H1 (cell line): ENCODE data around the gene GNAO1. TPM values are rescaled to one million over a fixed set of nuclear protein-coding genes. Genes with fewer than 3 reads are reported as not detected.

ENCODE experiments used
- CTCF ChIA-PET: fragments of 300-600 bp; sonication (Branson Sonifier 250); formaldehyde crosslinking; loops from one replicate; lab custom pipeline; 2021; ENCODE audit not compliant: partially characterized antibody; lab: Charles Lee
- POLR2A ChIA-PET: fragments of 300-600 bp; sonication (Branson Sonifier 250); formaldehyde crosslinking; loops from one replicate; lab custom pipeline; 2021; ENCODE audit warnings: inconsistent platforms; ENCODE audit not compliant: partially characterized antibody; lab: Charles Lee
- DNase-seq, 2 experiments: peaks; one replicate each; pipeline versions ENCODE4 v3.0.0 to v3.0.0-alpha.2; 2010 to 2022; ENCODE audit warnings: low spot score in 2 of 2, low read depth in 1 of 2, mixed read lengths in 1 of 2
- FAIRE-seq: peaks from 2 replicates; lab custom pipeline; 2011; peaks lifted over from hg19 to GRCh38; lab: Jason Lieb, UNC
- H2AFZ ChIP-seq: 2 replicates; pipeline ENCODE4 v1.8.1; 2012; ENCODE audit warnings: low read length, inconsistent platforms
- H2AK5ac ChIP-seq: 2 replicates; pipeline ENCODE4 v1.6.1; 2013; ENCODE audit warnings: low read depth, low read length
- H2BK120ac ChIP-seq: replicated peaks from 2 replicates; pipeline ENCODE3; 2013; ENCODE audit warnings: low read depth, low read length, inconsistent platforms
- H2BK12ac ChIP-seq: 2 replicates; pipeline ENCODE4 v1.6.1; 2013; ENCODE audit warnings: low read depth, low read length
- H2BK15ac ChIP-seq: 2 replicates; pipeline ENCODE4 v1.6.1; 2013; ENCODE audit warnings: low read length
- H2BK20ac ChIP-seq: 2 replicates; pipeline ENCODE4 v1.6.1; 2013; ENCODE audit warnings: low read length
- H2BK5ac ChIP-seq: 2 replicates; pipeline ENCODE4 v1.6.1; 2013; ENCODE audit warnings: low read depth, low read length
- H3K14ac ChIP-seq: 2 replicates; pipeline ENCODE4 v1.6.1; 2013; ENCODE audit warnings: inconsistent platforms; ENCODE audit not compliant: insufficient read length
- H3K18ac ChIP-seq: 2 replicates; pipeline ENCODE4 v1.6.1; 2013; ENCODE audit warnings: low read length; ENCODE audit errors: extremely low read depth
- H3K23ac ChIP-seq: 2 replicates; pipeline ENCODE4 v1.6.1; 2013; ENCODE audit warnings: inconsistent platforms; ENCODE audit not compliant: insufficient read length
- H3K23me2 ChIP-seq: 2 replicates; pipeline ENCODE4 v1.6.1; 2013; ENCODE audit warnings: low read depth, low read length
- H3K27ac ChIP-seq: 2 replicates; pipeline ENCODE4 v1.6.1; 2011; ENCODE audit warnings: low read depth, low read length, inconsistent platforms
- H3K27me3 ChIP-seq, 4 experiments: replicated peaks in 1 of 4; 1 replicate in 1 of 4; 2 replicates in 3 of 4; pipeline versions ENCODE4 v1.6.1 to v1.8.1; 2011 to 2013; ENCODE audit warnings: low read length in 3 of 4, mild to moderate bottlenecking in 3 of 4, inconsistent platforms in 2 of 4, mixed read lengths in 2 of 4, moderate library complexity in 1 of 4; ENCODE audit not compliant: control insufficient read depth in 3 of 4, insufficient read depth in 3 of 4; ENCODE audit errors: extremely low read depth in 1 of 4
- H3K36me3 ChIP-seq, 4 experiments: 2 replicates each; pipeline versions ENCODE4 v1.6.1 to v1.8.1; 2011 to 2013; ENCODE audit warnings: mild to moderate bottlenecking in 4 of 4, low read length in 3 of 4, moderate library complexity in 2 of 4, control low read depth in 1 of 4, inconsistent platforms in 1 of 4; ENCODE audit not compliant: insufficient read depth in 4 of 4, control insufficient read depth in 2 of 4
- H3K4ac ChIP-seq: replicated peaks from 2 replicates; pipeline ENCODE3; 2013; ENCODE audit warnings: low read length, low read depth, mixed read lengths, inconsistent platforms; ENCODE audit not compliant: insufficient read length
- H3K4me1 ChIP-seq, 4 experiments: replicated peaks in 1 of 4; 1 replicate in 1 of 4; 2 replicates in 3 of 4; pipeline versions ENCODE4 v1.6.1 to v1.8.1; 2011 to 2013; ENCODE audit warnings: low read length in 3 of 4, inconsistent platforms in 2 of 4, mixed read lengths in 1 of 4; ENCODE audit not compliant: insufficient read depth in 4 of 4, control insufficient read depth in 3 of 4
- H3K4me2 ChIP-seq, 2 experiments: 2 replicates each; pipeline versions ENCODE4 v1.6.1 to v1.8.1; 2011 to 2013; ENCODE audit warnings: low read depth in 2 of 2, low read length in 2 of 2, control low read depth in 1 of 2, inconsistent platforms in 1 of 2, mild to moderate bottlenecking in 1 of 2; ENCODE audit not compliant: insufficient read depth in 1 of 2
- H3K4me3 ChIP-seq, 4 experiments: fragments of 200-600, 300-600 bp in 1 of 4; sonication (generic), shearing (Covaris generic), sonication (Bioruptor Twin) in 1 of 4; 2 replicates each; pipeline versions ENCODE4 v1.5.1 to v1.8.1; 2011 to 2016; ENCODE audit warnings: low read length in 4 of 4, low read depth in 3 of 4, control low read depth in 2 of 4, inconsistent platforms in 2 of 4, mild to moderate bottlenecking in 2 of 4, mixed read lengths in 1 of 4, moderate library complexity in 1 of 4; ENCODE audit not compliant: insufficient read depth in 2 of 4; ENCODE audit errors: extremely low read depth in 1 of 4
- H3K56ac ChIP-seq: replicated peaks from 2 replicates; pipeline ENCODE3; 2013; ENCODE audit warnings: low read depth, mild to moderate bottlenecking, mixed read lengths, low read length, inconsistent platforms; ENCODE audit not compliant: insufficient read length
- H3K79me1 ChIP-seq: 2 replicates; pipeline ENCODE4 v1.6.1; 2013; ENCODE audit warnings: low read depth, low read length, control low read depth
- H3K79me2 ChIP-seq, 2 experiments: 2 replicates each; pipeline versions ENCODE4 v1.6.1 to v1.8.1; 2012 to 2013; ENCODE audit warnings: low read length in 2 of 2, mild to moderate bottlenecking in 2 of 2, inconsistent platforms in 1 of 2; ENCODE audit not compliant: insufficient read depth in 2 of 2, control insufficient read depth in 1 of 2
- H3K9ac ChIP-seq, 4 experiments: replicated peaks in 1 of 4; 1 replicate in 1 of 4; 2 replicates in 3 of 4; pipeline versions ENCODE4 v1.6.1 to v1.8.1; 2011 to 2013; ENCODE audit warnings: low read depth in 3 of 4, low read length in 3 of 4, control low read depth in 2 of 4, mild to moderate bottlenecking in 2 of 4, moderate library complexity in 2 of 4, inconsistent platforms in 1 of 4; ENCODE audit errors: extremely low read depth in 1 of 4
- H3K9me3 ChIP-seq, 2 experiments: 2 replicates each; pipeline versions ENCODE4 v1.6.1 to v1.8.1; 2012 to 2013; ENCODE audit warnings: mild to moderate bottlenecking in 2 of 2, moderate library complexity in 2 of 2, control low read depth in 1 of 2, inconsistent platforms in 1 of 2, low read depth in 1 of 2, low read length in 1 of 2, mixed read lengths in 1 of 2; ENCODE audit not compliant: insufficient read depth in 2 of 2
- H4K20me1 ChIP-seq, 2 experiments: replicated peaks in 1 of 2; 2 replicates each; pipeline versions ENCODE3 to v1.8.1; 2011 to 2013; ENCODE audit warnings: inconsistent platforms in 2 of 2, low read length in 2 of 2, mild to moderate bottlenecking in 1 of 2; ENCODE audit not compliant: insufficient read depth in 2 of 2, control insufficient read depth in 1 of 2
- H4K5ac ChIP-seq: 2 replicates; pipeline ENCODE4 v1.6.1; 2013; ENCODE audit warnings: low read length, low read depth, mixed read lengths, inconsistent platforms; ENCODE audit not compliant: insufficient read length
- H4K8ac ChIP-seq: 2 replicates; pipeline ENCODE4 v1.8.0; 2013; ENCODE audit warnings: mild to moderate bottlenecking, moderate library complexity, low read length, inconsistent platforms; ENCODE audit not compliant: insufficient read depth; ENCODE audit errors: extremely low read depth
- H4K91ac ChIP-seq: replicated peaks from 2 replicates; pipeline ENCODE3; 2013; ENCODE audit warnings: low read length, mixed read lengths, inconsistent platforms; ENCODE audit not compliant: insufficient read length
- SIN3A ChIP-seq, 2 experiments: IDR thresholded peaks in 1 of 2; conservative IDR thresholded peaks in 1 of 2; 2 replicates each; pipeline ENCODE4 v1.6.1; 2011 to 2012; ENCODE audit warnings: low read length in 2 of 2, improper control_type of control experiment in 1 of 2, low read depth in 1 of 2, mild to moderate bottlenecking in 1 of 2
- WGBS, 2 experiments: shearing (Covaris generic) in 1 of 2; methylation state at CpG; one replicate each; pipeline versions ENCODE4 v1.1.6 to v1.1.7; 2013 to 2015; ENCODE audit warnings: low lambda C conversion rate in 2 of 2, mixed read lengths in 2 of 2, inconsistent platforms in 1 of 2, low coverage in 1 of 2, missing lambda C conversion rate in 1 of 2; ENCODE audit not compliant: insufficient replicate concordance in 2 of 2, insufficient coverage in 1 of 2, insufficient read length in 1 of 2; ENCODE audit errors: extremely low coverage in 1 of 2, missing lambda C conversion rate in 1 of 2; 5-methylcytosine and 5-hydroxymethylcytosine counted together
- polyA plus RNA-seq, 7 experiments: library from polyadenylated mRNA; depleted of rRNA in 3 of 7; stranded (reverse) in 5 of 7; unstranded in 2 of 7; fragments of >200 nt in 5 of 7; fragments of 200-250 nt in 2 of 7; gene quantifications; 1 replicate in 5 of 7; 2 replicates in 1 of 7; 4 replicates in 1 of 7; pipeline versions ENCODE4 v1.2.1 to v1.2.3, GENCODE V29; 2011 to 2013; ENCODE audit warnings: missing spikeins in 2 of 7, mixed read lengths in 2 of 7
- total RNA-seq: library from RNA; stranded (reverse); fragmentation: NEBNext Ultra II Directional; extraction: Animal tissue kit (Norgen Biotek cat#: 25700); gene quantifications from 2 replicates; pipeline ENCODE4 v1.2.1, GENCODE V29; 2021
- TF ChIP-seq, protein P1 (sequence below): IDR thresholded peaks from 2 replicates; pipeline ENCODE4 v1.6.1; 2012; ENCODE audit warnings: inconsistent platforms

The GNAO1 gene
- total and polyA plus RNA-seq, 2 of the 8 experiments (the other 6 are each of a cell fraction or from before 2014, with no cell fraction given): 6.7 to 34.4 TPM

DNA sequence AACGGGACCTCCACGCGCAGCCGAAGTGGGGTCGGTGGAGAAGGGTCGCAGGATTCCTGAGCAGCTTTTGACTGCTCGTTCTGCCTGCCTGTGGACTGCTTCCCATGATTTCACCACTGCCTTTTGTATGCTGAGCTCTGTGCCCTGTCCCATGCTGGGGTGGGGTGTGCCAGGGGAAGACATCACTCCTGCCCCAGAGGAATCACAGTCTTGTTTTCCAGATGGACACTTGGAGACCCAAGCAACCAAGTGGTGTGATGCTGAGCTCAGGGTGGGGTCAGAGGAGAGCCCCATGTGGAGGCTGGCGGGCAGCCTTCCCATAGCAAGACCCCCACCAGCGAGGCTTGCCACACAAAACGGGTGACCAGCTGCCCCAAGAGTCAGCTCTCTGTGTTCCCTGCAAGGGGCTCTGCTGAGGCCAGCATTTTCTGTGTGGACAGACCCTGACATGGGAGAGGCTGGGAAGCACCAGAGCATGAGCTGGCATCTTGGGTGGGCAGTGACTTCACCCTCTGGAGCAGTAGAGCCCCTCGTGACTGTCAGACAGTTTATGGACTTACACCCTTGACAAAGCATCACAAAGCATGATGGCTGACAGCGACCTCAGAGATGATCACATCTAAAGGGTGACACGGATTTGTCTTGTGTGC lies 111.9 kb downstream of the GNAO1 start:
- peaks cover 3 to 6% (median 3%) of the 10 kb centered on the region in 4 experiments for H3K4me1 ChIP-seq
- no peak overlapping the region for H3K14ac ChIP-seq
- WGBS, 2 experiments: 90% methylated on average over 13 of the region's 13 CpGs; no CpG with 5 or more reads in 1 of the 2 experiments
- H4K91ac ChIP-seq: no peak overlapping the region
- no peak overlapping the region for H2AFZ ChIP-seq
- no peak overlapping the region for H3K23ac ChIP-seq
- no peak overlapping the region for H4K8ac ChIP-seq
- no peaks in the 10 kb centered on the region for H3K79me2 ChIP-seq
- H3K9ac ChIP-seq: no peak overlapping the region
- no peak for DNase-seq
- H4K20me1 ChIP-seq: peaks cover 0 to 1% of the 10 kb centered on the region in 2 experiments
- CTCF ChIA-PET: interaction anchor here (0.6 to 6.7 kb wide), 4 partner anchors 9 to 73 kb away, joined by 3 to 43 read pairs (median 5); no protein-coding TSS in a partner anchor
- H2BK5ac ChIP-seq: no peak overlapping the region
- H2BK12ac ChIP-seq: no peak overlapping the region
- H2AK5ac ChIP-seq: no peak overlapping the region
- no peak overlapping the region for H2BK120ac ChIP-seq
- no peak overlapping the region for H4K5ac ChIP-seq
- H3K36me3 ChIP-seq: no peaks in the 10 kb centered on the region
- H2BK15ac ChIP-seq: no peak overlapping the region
- no peak overlapping the region for H3K56ac ChIP-seq
- H2BK20ac ChIP-seq: no peak overlapping the region
- no peaks in the 10 kb centered on the region for H3K9me3 ChIP-seq
- no peak for TF ChIP-seq SIN3A (conservative IDR thresholded peaks at IDR 0.05 in 1 of 2, IDR thresholded peaks at IDR 0.05 in 1 of 2; ENCODE audit: low read depth in 1 of 2, low read length in 2 of 2)
- TF ChIP-seq, protein P1, sequence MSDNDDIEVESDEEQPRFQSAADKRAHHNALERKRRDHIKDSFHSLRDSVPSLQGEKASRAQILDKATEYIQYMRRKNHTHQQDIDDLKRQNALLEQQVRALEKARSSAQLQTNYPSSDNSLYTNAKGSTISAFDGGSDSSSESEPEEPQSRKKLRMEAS: no peak
- TF ChIP-seq, all 59 proteins: peak for 0
- Histone ChIP-seq H3K27ac (no peak overlapping the region), H3K4ac (no peak overlapping the region), H3K4me3 (no peak overlapping the region), H3K27me3 (peaks cover 0 to 2% (median 0%) of the 10 kb centered on the region in 4 experiments; a peak in 1 of 7 replicates), H3K18ac (no peak overlapping the region; the same call in 1 of the 2 replicates), H3K23me2 (no peaks in the 10 kb centered on the region), H3K79me1 (no peaks in the 10 kb centered on the region), H3K4me2 (no peak overlapping the region)
- FAIRE-seq: no peak
- POLR2A ChIA-PET: no interaction called here
